Osteoblast (primary cell): ENCODE results near the gene RRAGC. TPM values are rescaled to one million over a fixed set of nuclear protein-coding genes. Genes with fewer than 3 reads are reported as not detected.
"Not testable (repeated sequence)": the region's sequence is repeated elsewhere in the genome, so short reads cannot be mapped to it uniquely, and the experiment has no call there.

Experiments used
- DNase-seq: peaks from one replicate; pipeline ENCODE4 v3.0.0; 2011; ENCODE audit warnings: low spot score, mixed read lengths; ENCODE audit not compliant: insufficient read length; ENCODE audit errors: missing footprints
- H2AFZ ChIP-seq: 2 replicates; pipeline ENCODE4 v1.6.0; 2011; ENCODE audit warnings: mild to moderate bottlenecking, low read length
- H3K27ac ChIP-seq: 2 replicates; pipeline ENCODE4 v1.5.1; 2011; ENCODE audit warnings: mild to moderate bottlenecking, low read depth, low read length, moderate library complexity
- H3K27me3 ChIP-seq: 2 replicates; pipeline ENCODE4 v1.6.0; 2012; ENCODE audit warnings: mild to moderate bottlenecking, control low read depth, inconsistent platforms, low read length, moderate library complexity; ENCODE audit not compliant: insufficient read depth
- H3K36me3 ChIP-seq: 2 replicates; pipeline ENCODE4 v1.5.1; 2011; ENCODE audit warnings: mild to moderate bottlenecking, low read length, control low read depth, moderate library complexity; ENCODE audit not compliant: insufficient read depth
- H3K4me1 ChIP-seq: 2 replicates; pipeline ENCODE4 v1.5.1; 2011; ENCODE audit warnings: mild to moderate bottlenecking, low read length, control low read depth, moderate library complexity; ENCODE audit not compliant: insufficient read depth
- H3K4me2 ChIP-seq: 2 replicates; pipeline ENCODE4 v1.6.0; 2011; ENCODE audit warnings: mild to moderate bottlenecking, low read length; ENCODE audit not compliant: insufficient read depth
- H3K4me3 ChIP-seq: fragments of 200-600 bp; sonication (generic); 3 replicates; pipeline ENCODE4 v1.5.1; 2012; ENCODE audit warnings: mild to moderate bottlenecking, low read length, inconsistent platforms; ENCODE audit not compliant: insufficient read depth
- H3K79me2 ChIP-seq: 2 replicates; pipeline ENCODE4 v1.6.0; 2012; ENCODE audit warnings: mild to moderate bottlenecking, low read length, control low read depth, inconsistent platforms; ENCODE audit not compliant: insufficient read depth
- H3K9me3 ChIP-seq: 2 replicates; pipeline ENCODE4 v1.5.1; 2011; ENCODE audit warnings: low read depth, low read length, control low read depth
- H4K20me1 ChIP-seq: 2 replicates; pipeline ENCODE4 v1.6.0; 2012; ENCODE audit warnings: mild to moderate bottlenecking, low read length, control low read depth; ENCODE audit not compliant: insufficient read depth
- CTCF ChIP-seq: IDR thresholded peaks from 2 replicates; pipeline ENCODE4 v1.5.1; 2011; ENCODE audit warnings: mild to moderate bottlenecking, low read depth, low read length, moderate library complexity; ENCODE audit errors: extremely low read depth
- total RNA-seq: library from RNA; depleted of rRNA; stranded (reverse); fragments of >200 nt; gene quantifications from 2 replicates; pipeline ENCODE4 v1.2.3, GENCODE V29; 2012

The RRAGC gene
- total RNA-seq, 1 donor = 57.9 TPM

GRCh38 chr1:38814444-38814983 lies 45.1 kb downstream of the RRAGC start:
- TF ChIP-seq CTCF = no peak
- Histone ChIP-seq H4K20me1 (no peaks in the 10 kb centered on the region), H3K4me2 (no peak overlapping the region), H2AFZ (no peak overlapping the region), H3K79me2 (no peaks in the 10 kb centered on the region), H3K4me3 (no peak overlapping the region), H3K9me3 (no peaks in the 10 kb centered on the region), H3K36me3 (no peaks in the 10 kb centered on the region), H3K27ac (no peak overlapping the region), H3K27me3 (peaks cover 78% of the 10 kb centered on the region), H3K4me1 (no peaks in the 10 kb centered on the region)
- DNase-seq = no peak

- H3K27me3 ChIP-seq = peaks cover 67% of the 10 kb centered on the region
- H3K4me3 ChIP-seq = no peak overlapping the region
- H3K9me3 ChIP-seq = no peaks in the 10 kb centered on the region
- no peak overlapping the region for H3K4me2 ChIP-seq
- TF ChIP-seq CTCF = no peak
- no peaks in the 10 kb centered on the region for H3K4me1 ChIP-seq
- no peak overlapping the region for H3K27ac ChIP-seq
- no peaks in the 10 kb centered on the region for H3K79me2 ChIP-seq
- no peaks in the 10 kb centered on the region for H3K36me3 ChIP-seq
- H2AFZ ChIP-seq = no peak overlapping the region
- no peak for DNase-seq
- H4K20me1 ChIP-seq = no peaks in the 10 kb centered on the region
These were observed 46.6 kb downstream of the RRAGC start for GRCh38 chr1:38812981-38813380.

GRCh38 chr1:38811466-38811865 lies 48.1 kb downstream of the RRAGC start:
- not testable (repeated sequence) for H3K27ac ChIP-seq, H3K4me3 ChIP-seq, H4K20me1 ChIP-seq, H3K9me3 ChIP-seq, H2AFZ ChIP-seq, H3K79me2 ChIP-seq, DNase-seq, H3K4me1 ChIP-seq, H3K36me3 ChIP-seq, H3K4me2 ChIP-seq
- peaks cover 56% of the 10 kb centered on the region for H3K27me3 ChIP-seq

- H3K9me3 ChIP-seq = no peaks in the 10 kb centered on the region
- H3K4me3 ChIP-seq = no peak overlapping the region
- no peak overlapping the region for H3K4me2 ChIP-seq
- H3K27ac ChIP-seq = no peak overlapping the region
- DNase-seq = no peak
- no peaks in the 10 kb centered on the region for H3K4me1 ChIP-seq
- no peaks in the 10 kb centered on the region for H4K20me1 ChIP-seq
- peaks cover 41% of the 10 kb centered on the region for H3K27me3 ChIP-seq
- H3K36me3 ChIP-seq = no peaks in the 10 kb centered on the region
- no peaks in the 10 kb centered on the region for H3K79me2 ChIP-seq
- no peak overlapping the region for H2AFZ ChIP-seq
- no peak for TF ChIP-seq CTCF
These were observed 53.5 kb downstream of the RRAGC start for GRCh38 chr1:38806090-38806489.
